SU-DHL-6 (cell line): ENCODE data around the gene NIP7.

Experiments used
- H2AFZ ChIP-seq: fragments of 200-600 bp; sonication (generic); 2 replicates; pipeline ENCODE4 v1.6.1; 2014; ENCODE audit warnings: low read depth, mild to moderate bottlenecking, moderate library complexity, mixed read lengths, antibody characterized with exemption, low read length; ENCODE audit not compliant: severe bottlenecking
- H3F3A ChIP-seq: fragments of 200-600 bp; shearing (Covaris generic); 2 replicates; pipeline ENCODE4 v1.6.0; 2016; ENCODE audit warnings: antibody characterized with exemption, mild to moderate bottlenecking; ENCODE audit not compliant: insufficient read depth
- H3K27ac ChIP-seq: fragments of 200-600 bp; sonication (generic); 2 replicates; pipeline ENCODE4 v1.5.1; 2016; ENCODE audit warnings: low read depth, mild to moderate bottlenecking, low read length, moderate library complexity, mixed read lengths
- H3K27me3 ChIP-seq: fragments of 200-600 bp; sonication (generic), shearing (Covaris generic); 2 replicates; pipeline ENCODE4 v1.6.0; 2014; ENCODE audit warnings: mild to moderate bottlenecking, low read length
- H3K36me3 ChIP-seq: fragments of 200-600 bp; sonication (generic); 2 replicates; pipeline ENCODE4 v1.6.1; 2014; ENCODE audit warnings: mild to moderate bottlenecking, low read length, mixed read lengths
- H3K4me2 ChIP-seq: fragments of 300-600, 200-600 bp; shearing (Covaris generic), sonication (generic); 2 replicates; pipeline ENCODE4 v1.6.0; 2014; ENCODE audit warnings: low read length, low read depth, mild to moderate bottlenecking; ENCODE audit not compliant: poor library complexity, severe bottlenecking
- H3K4me3 ChIP-seq: fragments of 200-600 bp; sonication (generic); 2 replicates; pipeline ENCODE4 v1.5.1; 2014; ENCODE audit warnings: antibody characterized with exemption, low read length, mild to moderate bottlenecking, mixed read lengths; ENCODE audit not compliant: insufficient read depth, poor library complexity, severe bottlenecking
- H3K79me2 ChIP-seq: fragments of 200-600 bp; sonication (generic); 2 replicates; pipeline ENCODE4 v1.6.1; 2014; ENCODE audit warnings: mild to moderate bottlenecking, low read length, moderate library complexity; ENCODE audit not compliant: insufficient read depth
- H3K9ac ChIP-seq: fragments of 200-600 bp; sonication (generic); 2 replicates; pipeline ENCODE4 v1.7.0; 2014; ENCODE audit warnings: mild to moderate bottlenecking, low read length
- H3K9me2 ChIP-seq: fragments of 200-600 bp; sonication (generic); replicated peaks from 2 replicates; pipeline ENCODE4 v1.6.1; 2014; ENCODE audit warnings: low read length; ENCODE audit not compliant: insufficient read depth
- H3K9me3 ChIP-seq: fragments of 200-600 bp; sonication (generic); 2 replicates; pipeline ENCODE4 v1.6.1; 2014; ENCODE audit warnings: low read length, mixed read lengths; ENCODE audit not compliant: insufficient read depth
- H4K20me1 ChIP-seq: fragments of 200-600 bp; sonication (generic); 2 replicates; pipeline ENCODE4 v1.6.1; 2014; ENCODE audit warnings: low read depth, mild to moderate bottlenecking, antibody characterized with exemption, low read length, moderate library complexity, mixed read lengths
- CTCF ChIP-seq: fragments of 200-600 bp; sonication (generic); IDR thresholded peaks from one replicate; pipeline ENCODE4 v1.5.1; 2017; ENCODE audit warnings: antibody characterized with exemption, mild to moderate bottlenecking, low read length, moderate library complexity; ENCODE audit not compliant: insufficient read depth, poor library complexity, severe bottlenecking
- EZH2phosphoT487 ChIP-seq: fragments of 200-600 bp; sonication (generic), shearing (Covaris generic); conservative IDR thresholded peaks from 2 replicates; pipeline ENCODE4 v1.6.1; 2018; ENCODE audit warnings: mild to moderate bottlenecking, antibody characterized with exemption, low read length, moderate library complexity, mixed read lengths

The NIP7 gene

DNA sequence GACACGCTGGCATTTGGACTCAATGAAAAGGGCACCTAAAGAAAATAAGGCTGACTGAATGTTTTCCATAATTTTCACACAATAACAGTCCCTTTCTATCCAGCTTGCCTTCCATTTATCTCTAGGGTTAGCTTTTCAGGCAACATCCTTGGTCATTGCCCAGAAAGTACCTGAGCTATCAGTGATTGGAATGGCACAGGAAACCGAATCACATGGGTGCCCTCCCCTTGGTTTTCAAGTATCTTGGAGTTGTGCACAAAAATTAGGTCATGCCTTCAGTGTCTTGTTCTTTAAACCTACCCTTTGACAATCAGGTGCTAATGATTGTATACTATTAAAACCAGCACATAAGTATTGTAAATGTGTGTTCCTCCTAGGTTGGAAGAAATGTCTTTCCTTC, 31.7 kb upstream of the NIP7 start:
- Histone ChIP-seq H2AFZ (no peak overlapping the region), H4K20me1 (no peaks in the 10 kb centered on the region; the same call in 1 of the 2 replicates), H3K4me3 (no peak overlapping the region), H3K9me2 (no peaks in the 10 kb centered on the region), H3K27me3 (no peaks in the 10 kb centered on the region), H3K9ac (no peak overlapping the region), H3F3A (peaks cover 19% of the 10 kb centered on the region), H3K27ac (no peak overlapping the region), H3K4me2 (no peak overlapping the region), H3K9me3 (no peaks in the 10 kb centered on the region), H3K79me2 (peaks cover 11% of the 10 kb centered on the region), H3K36me3 (no peaks in the 10 kb centered on the region)
- TF ChIP-seq EZH2phosphoT487, result no peak
- no peak for TF ChIP-seq CTCF

DNA sequence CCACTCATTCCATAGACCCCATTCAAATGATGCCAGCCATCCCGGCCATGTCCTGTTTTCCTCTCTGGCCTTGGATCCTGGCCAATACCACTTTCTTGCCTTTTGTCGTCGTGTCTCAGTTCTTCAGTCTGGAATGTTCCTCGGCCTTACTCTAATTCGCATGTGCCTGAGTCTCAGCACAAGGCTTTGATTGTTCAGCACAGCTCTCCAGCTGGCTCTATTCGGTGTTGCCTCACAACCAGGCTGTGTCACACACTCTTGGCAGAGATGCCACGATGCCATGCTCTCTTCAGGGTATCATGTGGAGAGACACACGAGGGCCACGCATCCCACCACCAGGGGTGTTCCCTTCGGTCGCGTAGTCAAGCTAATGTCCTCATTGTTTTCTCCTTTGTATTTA, 30.3 kb upstream of the NIP7 start:
- TF ChIP-seq CTCF, result no peak
- no peaks in the 10 kb centered on the region for H3K9me2 ChIP-seq
- H3K4me3 ChIP-seq, result no peak overlapping the region

DNA sequence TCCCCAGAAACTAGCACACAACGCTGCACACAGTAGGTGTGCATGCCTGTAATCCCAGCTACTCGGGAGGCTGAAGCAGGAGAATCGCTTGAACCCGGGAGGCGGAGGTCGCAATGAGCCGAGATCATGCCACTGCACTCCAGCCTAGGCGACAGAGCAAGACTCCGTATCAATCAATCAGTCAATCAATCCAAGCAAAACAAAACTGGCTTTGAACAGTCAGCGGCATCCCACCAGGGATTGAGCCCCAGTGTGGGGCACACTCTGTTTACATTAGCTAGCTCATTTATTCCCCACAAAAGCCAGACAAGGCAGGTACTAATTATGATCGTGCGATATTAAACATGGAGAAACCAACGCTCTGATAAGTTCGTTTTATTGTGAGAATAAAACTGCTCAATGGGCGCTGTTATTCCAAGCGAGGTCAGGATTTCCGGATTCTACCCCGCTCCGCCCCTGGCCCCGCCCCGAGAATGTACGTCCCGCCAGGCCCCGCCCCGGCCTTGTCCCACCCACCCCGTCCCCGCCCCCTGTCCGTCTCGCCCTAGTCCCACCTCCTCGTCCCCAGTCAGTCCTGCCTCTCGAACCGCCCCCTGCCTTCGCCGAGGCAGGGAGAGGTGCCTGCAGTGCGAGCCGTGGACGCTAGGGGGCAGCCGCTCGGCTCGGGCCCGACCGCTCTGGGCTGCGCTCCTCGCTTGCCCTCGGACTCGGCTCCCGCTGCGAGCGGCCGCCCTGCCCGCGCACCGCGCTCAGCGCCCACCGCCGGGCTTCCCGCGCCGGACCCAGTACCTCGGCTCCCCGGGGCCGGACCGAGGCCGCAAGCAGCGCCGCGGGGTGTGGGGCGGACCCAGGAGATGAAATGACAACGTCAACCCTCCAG, 28.7 kb upstream of the NIP7 start, which contains the start of gene VPS4A:
TSS of gene VPS4A (plus strand) at position 698 of the 880 bp plus-strand sequence. CDS start at position 860, 162 bp downstream.
- Histone ChIP-seq H3F3A (peaks cover 19% of the 10 kb centered on the region), H3K36me3 (no peaks in the 10 kb centered on the region), H3K9me3 (no peaks in the 10 kb centered on the region), H3K27me3 (no peaks in the 10 kb centered on the region), H2AFZ (peak within 1 kb of the TSS; percentile 55), H4K20me1 (no peaks in the 10 kb centered on the region; the same call in 1 of the 2 replicates), H3K9ac (peak within 1 kb of the TSS; percentile 86), H3K79me2 (peaks cover 35% of the 10 kb centered on the region), H3K27ac (peak within 1 kb of the TSS; percentile 67), H3K4me3 (peak within 1 kb of the TSS; percentile 73), H3K9me2 (no peaks in the 10 kb centered on the region), H3K4me2 (peak within 1 kb of the TSS; percentile 65)
- peak; percentile 54 for TF ChIP-seq CTCF
- no peak for TF ChIP-seq EZH2phosphoT487

More for the DNA sequence above, 30.3 kb upstream of the NIP7 start:
- no peak overlapping the region for H2AFZ ChIP-seq
- no peaks in the 10 kb centered on the region for H3K27me3 ChIP-seq
- no peak overlapping the region for H3K27ac ChIP-seq
- no peak overlapping the region for H3K9ac ChIP-seq
- H3K79me2 ChIP-seq, result peaks cover 26% of the 10 kb centered on the region
- peaks cover 19% of the 10 kb centered on the region for H3F3A ChIP-seq
- no peaks in the 10 kb centered on the region; the same call in 1 of the 2 replicates for H4K20me1 ChIP-seq
- no peaks in the 10 kb centered on the region for H3K9me3 ChIP-seq
- no peak overlapping the region for H3K4me2 ChIP-seq
- H3K36me3 ChIP-seq, result no peaks in the 10 kb centered on the region
